ENCODE results near the gene FOXP4. TPM values are rescaled to one million over a fixed set of nuclear protein-coding genes. Genes with fewer than 3 reads are reported as not detected.

FOXP4 gene
- total RNA-seq, 1 donor from 2014 or later, result 137 TPM

GRCh38 chr6:41578217-41579087 is 32.3 kb downstream of the FOXP4 start:
- peaks cover 9% of the 10 kb centered on the region for H3K36me3 Mint-ChIP-seq (ENCODE audit: insufficient read depth)
- H3K27me3 Mint-ChIP-seq, result no peaks in the 10 kb centered on the region
- peak overlapping the region; percentile 93 for H3K27ac Mint-ChIP-seq
- H3K4me3 Mint-ChIP-seq (ENCODE audit: low read depth), result peak overlapping the region; percentile 24
- peaks cover 49% of the 10 kb centered on the region for H3K4me1 Mint-ChIP-seq (ENCODE audit: low read depth)
- no peak for TF ChIP-seq CTCF (IDR thresholded peaks at IDR 0.05; ENCODE audit: unreplicated experiment)
- no peak for DNase-seq (ENCODE audit: low spot score, unreplicated experiment)
- no peaks in the 10 kb centered on the region for H3K9me3 Mint-ChIP-seq (ENCODE audit: low read depth)

DNA sequence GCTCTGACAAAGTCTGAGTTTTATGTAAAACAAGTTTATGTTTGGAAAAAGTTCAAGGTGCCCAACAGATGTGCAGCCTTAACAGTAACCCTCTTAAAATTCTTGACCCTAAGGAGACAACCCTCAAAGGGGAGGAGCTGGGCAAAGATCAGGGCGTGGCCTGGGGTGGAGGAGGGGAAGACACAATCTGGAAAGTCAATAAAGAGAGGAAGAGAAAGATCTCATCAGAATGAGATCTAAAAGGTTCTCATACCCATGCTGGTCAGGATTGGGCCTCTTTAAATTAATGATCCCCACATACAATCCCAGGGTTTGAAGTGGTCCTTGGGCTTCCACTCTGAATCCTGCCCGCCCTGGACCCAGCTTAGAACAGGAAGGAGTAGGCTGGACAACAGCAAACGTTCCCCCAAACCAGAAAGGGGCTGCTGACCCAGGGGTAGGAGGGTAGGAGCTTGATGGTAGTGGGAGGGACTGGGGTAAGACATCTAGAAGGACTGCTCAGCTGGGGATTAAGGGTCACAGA is 33.0 kb downstream of the FOXP4 start:
- Mint-ChIP-seq H3K27me3 (no peaks in the 10 kb centered on the region), H3K4me1 (ENCODE audit: low read depth) (peaks cover 53% of the 10 kb centered on the region)

GRCh38 chr6:41580690-41581089 is 34.5 kb downstream of the FOXP4 start:
- Mint-ChIP-seq H3K27me3 (no peaks in the 10 kb centered on the region), H3K27ac (peak overlapping the region; percentile 67), H3K9me3 (ENCODE audit: low read depth) (no peaks in the 10 kb centered on the region), H3K36me3 (ENCODE audit: insufficient read depth) (peaks cover 11% of the 10 kb centered on the region), H3K4me1 (ENCODE audit: low read depth) (peaks cover 55% of the 10 kb centered on the region), H3K4me3 (ENCODE audit: low read depth) (no peak overlapping the region)
- DNase-seq (ENCODE audit: low spot score, unreplicated experiment), result no peak
- no peak for TF ChIP-seq CTCF (IDR thresholded peaks at IDR 0.05; ENCODE audit: unreplicated experiment)

More for the DNA sequence above, 33.0 kb downstream of the FOXP4 start:
- Mint-ChIP-seq H3K4me3 (ENCODE audit: low read depth) (no peak overlapping the region), H3K27ac (peak overlapping the region; percentile 93), H3K9me3 (ENCODE audit: low read depth) (no peaks in the 10 kb centered on the region), H3K36me3 (ENCODE audit: insufficient read depth) (peaks cover 9% of the 10 kb centered on the region)
- no peak for TF ChIP-seq CTCF (IDR thresholded peaks at IDR 0.05; ENCODE audit: unreplicated experiment)
- DNase-seq (ENCODE audit: low spot score, unreplicated experiment), result no peak

GRCh38 chr6:41581381-41581991 is 35.3 kb downstream of the FOXP4 start:
- H3K9me3 Mint-ChIP-seq (ENCODE audit: low read depth), result no peaks in the 10 kb centered on the region
- no peak for DNase-seq (ENCODE audit: low spot score, unreplicated experiment)
- peaks cover 56% of the 10 kb centered on the region for H3K4me1 Mint-ChIP-seq (ENCODE audit: low read depth)
- no peak for TF ChIP-seq CTCF (IDR thresholded peaks at IDR 0.05; ENCODE audit: unreplicated experiment)
- peaks cover 14% of the 10 kb centered on the region for H3K36me3 Mint-ChIP-seq (ENCODE audit: insufficient read depth)
- no peak overlapping the region for H3K4me3 Mint-ChIP-seq (ENCODE audit: low read depth)
- no peak overlapping the region for H3K27ac Mint-ChIP-seq
- H3K27me3 Mint-ChIP-seq, result no peaks in the 10 kb centered on the region

DNA sequence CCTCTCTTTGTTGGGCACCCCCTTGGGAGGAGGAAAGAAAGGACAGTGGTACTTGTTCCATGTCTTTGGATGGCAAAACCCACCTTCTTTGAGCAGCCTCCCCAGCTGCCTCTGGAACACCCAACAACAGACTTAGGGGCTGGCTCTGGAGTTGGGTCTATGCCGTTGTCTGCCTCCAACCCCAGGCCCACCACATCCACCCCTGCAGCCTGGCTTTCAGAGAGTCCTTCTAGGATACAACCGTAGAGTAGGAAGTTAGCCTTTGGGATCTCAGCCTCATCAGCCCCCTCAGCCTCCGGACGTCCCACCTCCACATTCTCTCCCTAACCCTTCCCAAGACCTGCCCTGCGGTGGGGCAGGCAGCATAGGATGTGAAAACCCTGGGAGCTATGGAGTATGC is 36.4 kb downstream of the FOXP4 start:
- DNase-seq (ENCODE audit: low spot score, unreplicated experiment), result no peak
- TF ChIP-seq CTCF (IDR thresholded peaks at IDR 0.05; ENCODE audit: unreplicated experiment), result no peak
- H3K4me1 Mint-ChIP-seq (ENCODE audit: low read depth), result peaks cover 45% of the 10 kb centered on the region
- no peaks in the 10 kb centered on the region for H3K27me3 Mint-ChIP-seq
- H3K27ac Mint-ChIP-seq, result peak overlapping the region; percentile 71
- no peaks in the 10 kb centered on the region for H3K9me3 Mint-ChIP-seq (ENCODE audit: low read depth)
- H3K36me3 Mint-ChIP-seq (ENCODE audit: insufficient read depth), result peaks cover 13% of the 10 kb centered on the region
- H3K4me3 Mint-ChIP-seq (ENCODE audit: low read depth), result no peak overlapping the region
